Natural killer cell treated with Interleukin-12 subunit alpha and Interleukin-12 subunit beta and Interleukin-15 and Interleukin-18, amount 100 ng/mL, for 72 hours (primary cell): ENCODE data around the gene SMKR1. TPM values are rescaled to one million over a fixed set of nuclear protein-coding genes. Genes with fewer than 3 reads are reported as not detected.
A peak's percentile ranks its signal among the peaks of the same experiment; 100 is the strongest.
"Not testable (repeated sequence)": the region's sequence is repeated elsewhere in the genome, so short reads cannot be mapped to it uniquely, and the experiment has no call there.

Source experiments
- ATAC-seq, 2 donors: fragments of 150-1000 bp; cut with Tn5 transposase in 1 of 2; sonication (Bioruptor Pico), chemical (Tn5 transposase) in 1 of 2; 2 replicates each; pipeline ENCODE4 v1.10.0; 2021
- DNase-seq: peaks from one replicate; pipeline ENCODE4 v3.0.0; 2022; ENCODE audit warnings: low spot score
- H3K27ac Mint-ChIP-seq, 2 donors: 1 replicate in 1 of 2; 2 replicates in 1 of 2; pipeline ENCODE4 v1.8.0; 2022; ENCODE audit warnings: mixed read lengths in 2 of 2, mild to moderate bottlenecking in 1 of 2, moderate library complexity in 1 of 2
- H3K27me3 Mint-ChIP-seq, 2 donors: 1 replicate in 1 of 2; 2 replicates in 1 of 2; pipeline ENCODE4 v1.8.0; 2022; ENCODE audit warnings: mixed read lengths in 2 of 2
- H3K36me3 Mint-ChIP-seq: one replicate; pipeline ENCODE4 v1.8.0; 2022; ENCODE audit warnings: mixed read lengths
- H3K4me1 Mint-ChIP-seq, 2 donors: 1 replicate in 1 of 2; 2 replicates in 1 of 2; pipeline ENCODE4 v1.8.0; 2022; ENCODE audit warnings: low read depth in 2 of 2, mixed read lengths in 2 of 2, mild to moderate bottlenecking in 1 of 2
- H3K4me3 Mint-ChIP-seq: one replicate; pipeline ENCODE4 v1.8.0; 2022; ENCODE audit warnings: mixed read lengths
- H3K9me3 Mint-ChIP-seq: 2 replicates; pipeline ENCODE4 v1.8.0; 2022; ENCODE audit warnings: mixed read lengths
- total RNA-seq, 2 donors: library from RNA; stranded (reverse); gene quantifications; one replicate each; pipeline ENCODE4 v1.2.3, GENCODE V29; 2022

Gene SMKR1
- total RNA-seq, 2 donors from 2014 or later, result 2.1 to 3.6 TPM

DNA sequence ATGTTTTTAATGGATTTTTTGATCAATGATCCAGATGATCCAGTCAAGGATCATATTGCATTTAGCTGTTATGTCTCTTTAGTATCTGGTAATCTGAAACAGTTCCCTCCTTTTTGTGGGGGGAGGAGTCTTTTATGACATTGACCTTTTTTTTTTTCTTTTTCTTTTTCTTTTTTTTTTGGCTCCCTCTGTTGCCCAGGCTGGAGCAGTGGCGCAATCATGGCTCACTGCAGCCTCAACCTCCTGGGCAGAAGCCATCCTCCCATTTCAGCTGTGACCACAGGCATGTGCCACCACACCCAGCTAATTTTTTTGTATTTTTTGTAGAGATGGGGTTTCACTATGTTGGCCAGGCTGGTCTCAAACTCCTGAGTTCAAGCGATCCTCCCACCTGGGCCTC is 22.1 kb downstream of the SMKR1 start:
- not testable (repeated sequence) for H3K4me3 Mint-ChIP-seq, H3K9me3 Mint-ChIP-seq, DNase-seq, ATAC-seq, H3K36me3 Mint-ChIP-seq, H3K27me3 Mint-ChIP-seq
- H3K27ac Mint-ChIP-seq, result peak overlapping the region; percentile 79 to 84
- H3K4me1 Mint-ChIP-seq, result peaks cover 32 to 40% of the 10 kb centered on the region in 2 donors

DNA sequence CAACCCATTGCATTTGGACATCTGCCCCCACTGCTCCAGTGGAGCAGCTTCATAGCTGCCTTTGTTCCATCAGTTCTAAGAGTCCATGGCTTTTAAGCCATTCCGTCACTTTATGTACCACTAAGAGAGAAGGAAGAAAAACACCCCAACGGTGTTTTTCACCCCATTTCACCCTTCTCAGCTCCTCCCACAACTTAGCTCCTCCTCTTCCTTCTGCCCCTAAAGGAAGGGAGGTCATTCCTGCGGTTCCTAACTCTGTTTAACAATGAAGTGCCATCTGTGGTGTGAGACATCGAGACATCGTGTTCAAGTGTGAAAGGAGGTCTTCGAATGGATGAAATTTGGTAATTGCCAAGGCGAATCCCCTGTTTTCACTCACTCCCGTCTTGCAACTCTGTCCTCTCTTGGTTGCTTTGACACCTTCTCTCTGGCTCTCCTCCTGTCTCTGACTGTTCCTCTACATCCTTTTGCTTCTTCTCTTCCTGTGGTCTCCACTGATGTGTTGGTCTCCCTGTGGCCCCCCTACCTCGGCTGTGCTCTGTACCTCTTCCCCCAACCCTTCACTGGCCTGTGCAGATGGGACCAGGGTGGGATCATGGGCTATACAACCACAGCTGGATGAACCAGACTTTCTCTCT is 23.0 kb downstream of the SMKR1 start:
- no peaks in the 10 kb centered on the region for H3K27me3 Mint-ChIP-seq
- ATAC-seq, result peak; percentile 60 to 68
- peak overlapping the region; percentile 79 for H3K4me3 Mint-ChIP-seq
- peak overlapping the region; percentile 79 to 84 for H3K27ac Mint-ChIP-seq
- peaks cover 32 to 37% of the 10 kb centered on the region in 2 donors for H3K4me1 Mint-ChIP-seq
- H3K36me3 Mint-ChIP-seq, result no peaks in the 10 kb centered on the region
- peaks cover 3% of the 10 kb centered on the region for H3K9me3 Mint-ChIP-seq
- peak; percentile 67 for DNase-seq

GRCh38 chr7:129529643-129530042 is 27.3 kb downstream of the SMKR1 start:
- Mint-ChIP-seq H3K9me3 (peaks cover 3% of the 10 kb centered on the region), H3K27ac (no peak overlapping the region), H3K36me3 (no peaks in the 10 kb centered on the region), H3K27me3 (no peaks in the 10 kb centered on the region), H3K4me3 (no peak overlapping the region), H3K4me1 (peaks cover 27 to 57% of the 10 kb centered on the region in 2 donors)
- no peak for DNase-seq
- ATAC-seq, result no peak

GRCh38 chr7:129530795-129531391 is 28.6 kb downstream of the SMKR1 start:
- Mint-ChIP-seq H3K27me3 (no peaks in the 10 kb centered on the region), H3K27ac (peak overlapping the region in 1 of 2 donors; percentile 35), H3K4me1 (peaks cover 21 to 49% of the 10 kb centered on the region in 2 donors), H3K9me3 (no peaks in the 10 kb centered on the region), H3K36me3 (no peaks in the 10 kb centered on the region), H3K4me3 (no peak overlapping the region)
- DNase-seq (no peak), ATAC-seq (peak; percentile 83 to 91)

GRCh38 chr7:129531721-129532120 is 29.4 kb downstream of the SMKR1 start:
- Mint-ChIP-seq H3K4me1 (peaks cover 22 to 51% of the 10 kb centered on the region in 2 donors), H3K9me3 (no peaks in the 10 kb centered on the region), H3K36me3 (no peaks in the 10 kb centered on the region), H3K4me3 (no peak overlapping the region), H3K27me3 (no peaks in the 10 kb centered on the region), H3K27ac (no peak overlapping the region)
- ATAC-seq (no peak), DNase-seq (no peak)

GRCh38 chr7:129532375-129532774 is 30.0 kb downstream of the SMKR1 start:
- no peaks in the 10 kb centered on the region for H3K27me3 Mint-ChIP-seq
- DNase-seq (no peak), ATAC-seq (no peak)
- no peak overlapping the region for H3K4me3 Mint-ChIP-seq
- peaks cover 22 to 44% of the 10 kb centered on the region in 2 donors for H3K4me1 Mint-ChIP-seq
- no peaks in the 10 kb centered on the region for H3K9me3 Mint-ChIP-seq
- H3K36me3 Mint-ChIP-seq, result no peaks in the 10 kb centered on the region
- H3K27ac Mint-ChIP-seq, result no peak overlapping the region

DNA sequence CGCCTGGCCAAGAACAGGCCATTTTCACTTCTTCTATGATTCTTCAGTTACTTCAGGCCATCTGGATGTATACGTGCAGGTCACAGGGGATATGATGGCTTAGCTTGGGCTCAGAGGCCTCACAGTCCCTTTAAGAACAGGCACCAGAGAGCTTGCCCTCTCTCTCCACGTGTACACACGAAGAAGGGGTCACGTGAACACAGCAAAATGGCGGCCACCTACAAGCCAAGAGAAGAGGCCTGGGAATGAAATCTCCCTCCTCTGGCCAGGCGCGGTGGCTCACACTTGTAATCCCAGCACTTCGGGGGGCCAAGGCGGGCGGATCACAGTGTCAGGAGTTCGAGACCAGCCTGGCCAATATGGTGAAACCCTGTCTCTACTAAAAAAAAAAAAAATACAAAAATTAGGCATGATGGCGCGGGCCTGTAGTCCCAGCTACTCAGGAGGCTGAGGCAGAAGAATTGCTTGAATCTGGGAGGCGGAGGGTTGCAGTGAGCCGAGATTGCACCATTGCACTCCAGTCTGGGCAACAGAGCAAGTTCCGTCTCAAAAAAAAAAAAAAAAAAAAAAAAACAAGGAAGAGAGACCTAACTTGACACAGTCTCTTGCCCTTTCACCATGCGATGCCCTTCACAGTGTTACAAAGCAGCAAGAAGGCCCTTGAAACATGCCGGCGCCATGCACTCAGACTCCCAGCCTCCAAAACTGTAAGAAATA is 32.4 kb downstream of the SMKR1 start:
- DNase-seq, H3K27me3 Mint-ChIP-seq, H3K36me3 Mint-ChIP-seq, ATAC-seq, H3K27ac Mint-ChIP-seq, H3K9me3 Mint-ChIP-seq: not testable (repeated sequence)
- Mint-ChIP-seq H3K4me1 (peaks cover 22 to 42% of the 10 kb centered on the region in 2 donors), H3K4me3 (peak overlapping the region; percentile 89)

DNA sequence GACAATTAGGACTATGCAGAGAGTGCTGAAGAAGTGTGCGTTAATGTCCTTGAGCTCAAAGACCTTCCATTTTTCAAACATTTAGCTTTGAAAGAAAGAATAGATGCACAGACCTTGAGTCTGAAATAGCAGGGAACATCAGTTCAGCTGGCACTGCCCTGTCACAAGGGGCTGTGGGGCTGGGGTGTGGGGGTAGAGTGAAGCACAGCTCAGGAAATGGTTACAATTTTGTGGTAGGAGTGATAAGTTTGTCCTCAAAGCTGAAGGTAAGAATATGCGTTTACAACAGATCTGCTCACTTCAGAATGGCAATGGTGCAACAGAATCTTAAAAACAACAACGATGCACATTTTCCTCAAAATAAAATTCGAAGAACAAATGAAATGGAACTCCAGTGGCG is 33.6 kb downstream of the SMKR1 start:
- Mint-ChIP-seq H3K36me3 (no peaks in the 10 kb centered on the region), H3K9me3 (no peaks in the 10 kb centered on the region), H3K4me1 (peaks cover 22 to 41% of the 10 kb centered on the region in 2 donors), H3K27ac (peak overlapping the region; percentile 81 to 83), H3K27me3 (no peaks in the 10 kb centered on the region), H3K4me3 (peak overlapping the region; percentile 89)
- peak; percentile 78 to 84 for ATAC-seq
- DNase-seq, result no peak

GRCh38 chr7:129536323-129536722 is 34.0 kb downstream of the SMKR1 start:
- DNase-seq (no peak), ATAC-seq (no peak)
- no peaks in the 10 kb centered on the region for H3K27me3 Mint-ChIP-seq
- no peaks in the 10 kb centered on the region for H3K36me3 Mint-ChIP-seq
- peaks cover 2% of the 10 kb centered on the region for H3K9me3 Mint-ChIP-seq
- peaks cover 22 to 41% of the 10 kb centered on the region in 2 donors for H3K4me1 Mint-ChIP-seq
- H3K4me3 Mint-ChIP-seq, result peak overlapping the region; percentile 89
- H3K27ac Mint-ChIP-seq, result peak overlapping the region; percentile 81 to 83

GRCh38 chr7:129538790-129539189 is 36.5 kb downstream of the SMKR1 start:
- Mint-ChIP-seq H3K4me3 (no peak overlapping the region), H3K36me3 (no peaks in the 10 kb centered on the region), H3K27me3 (no peaks in the 10 kb centered on the region), H3K9me3 (peaks cover 2% of the 10 kb centered on the region), H3K4me1 (peaks cover 24 to 40% of the 10 kb centered on the region in 2 donors), H3K27ac (no peak overlapping the region)
- no peak for DNase-seq
- ATAC-seq, result no peak

GRCh38 chr7:129540340-129540739 is 38.0 kb downstream of the SMKR1 start:
- Mint-ChIP-seq H3K4me1 (peaks cover 29 to 37% of the 10 kb centered on the region in 2 donors), H3K4me3 (no peak overlapping the region), H3K27me3 (no peaks in the 10 kb centered on the region), H3K9me3 (peaks cover 2% of the 10 kb centered on the region), H3K27ac (no peak overlapping the region), H3K36me3 (no peaks in the 10 kb centered on the region)
- no peak for DNase-seq
- ATAC-seq, result no peak

DNA sequence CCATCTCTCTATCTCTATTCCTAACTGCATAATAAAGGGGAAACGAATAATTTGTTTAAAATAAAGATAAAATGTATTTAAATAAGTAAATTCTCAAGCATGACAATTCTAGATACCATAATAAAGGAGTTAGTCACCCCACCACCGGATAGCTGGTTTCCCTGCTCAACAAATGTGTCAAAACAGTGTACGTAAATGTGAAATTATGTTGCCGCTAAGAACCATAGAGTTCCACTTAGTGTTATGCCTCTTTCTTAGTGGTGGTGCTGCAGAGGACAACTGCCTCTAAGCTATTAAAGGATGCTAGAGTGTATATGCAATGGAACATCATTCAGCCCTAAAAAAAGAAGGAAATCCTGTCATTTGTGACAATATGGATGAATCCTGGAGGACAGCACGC is 42.4 kb downstream of the SMKR1 start:
- H3K4me3 Mint-ChIP-seq, result peak overlapping the region; percentile 38
- peak overlapping the region in 1 of 2 donors; percentile 76 for H3K27ac Mint-ChIP-seq
- ATAC-seq (peak in 1 of 2 donors; percentile 73), DNase-seq (no peak)
- peaks cover 18 to 26% of the 10 kb centered on the region in 2 donors for H3K4me1 Mint-ChIP-seq
- H3K9me3 Mint-ChIP-seq, result peaks cover 2% of the 10 kb centered on the region
- H3K36me3 Mint-ChIP-seq, result no peaks in the 10 kb centered on the region
- H3K27me3 Mint-ChIP-seq, result no peaks in the 10 kb centered on the region

DNA sequence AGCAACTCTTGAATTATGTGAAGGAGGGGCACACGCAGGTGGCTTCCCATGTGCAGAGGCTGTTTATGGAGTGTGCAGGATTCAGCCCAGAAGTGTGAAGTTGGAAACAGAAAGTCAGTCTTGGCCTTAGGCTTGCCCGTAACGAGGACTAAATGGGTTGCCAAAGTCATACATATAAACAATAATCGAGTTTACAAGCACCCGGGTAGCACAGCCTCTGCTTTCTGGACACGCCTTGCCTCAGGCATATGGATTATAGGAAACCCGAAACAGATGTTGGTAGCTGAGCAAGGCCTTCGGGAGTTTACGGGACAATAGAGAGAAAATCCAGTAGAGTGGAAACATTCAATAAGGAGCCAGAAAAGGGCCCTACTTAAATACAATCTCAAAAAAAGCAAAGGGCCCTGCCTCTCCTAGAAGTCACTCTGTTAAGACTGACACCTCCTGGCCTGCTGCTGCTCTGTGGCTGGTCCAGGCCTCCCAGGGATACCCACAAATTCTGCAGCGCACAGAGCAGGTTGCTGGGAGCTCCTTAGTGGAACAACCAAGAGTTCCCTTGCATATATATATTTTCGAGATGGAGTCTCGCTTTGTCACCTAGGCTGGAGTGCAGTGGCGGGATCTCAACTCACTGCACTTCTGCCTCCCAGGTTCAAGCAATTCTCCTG is 48.5 kb downstream of the SMKR1 start:
- no peaks in the 10 kb centered on the region for H3K36me3 Mint-ChIP-seq
- no peaks in the 10 kb centered on the region for H3K27me3 Mint-ChIP-seq
- no peak overlapping the region for H3K4me3 Mint-ChIP-seq
- ATAC-seq (no peak), DNase-seq (no peak)
- H3K27ac Mint-ChIP-seq, result no peak overlapping the region
- H3K4me1 Mint-ChIP-seq, result peaks cover 6 to 8% of the 10 kb centered on the region in 2 donors
- H3K9me3 Mint-ChIP-seq, result no peaks in the 10 kb centered on the region
